Measurements from ENCODE around the gene KRTDAP. TPM values are rescaled to one million over a fixed set of nuclear protein-coding genes. Genes with fewer than 3 reads are reported as not detected.

Gene KRTDAP
- total RNA-seq, 1 experiment from 2014 or later, result not detected

- no peak overlapping the region for H3K9ac ChIP-seq (ENCODE audit: low read length)
- H3K4me1 ChIP-seq (ENCODE audit: low read length), result no peaks in the 10 kb centered on the region
- H3K36me3 ChIP-seq (ENCODE audit: insufficient read depth, low read length), result no peaks in the 10 kb centered on the region
- no peaks in the 10 kb centered on the region for H3K79me2 ChIP-seq (ENCODE audit: low read length)
- H3K4me2 ChIP-seq (ENCODE audit: low read depth, low read length, poor library complexity, severe bottlenecking), result no peak overlapping the region
- no peaks in the 10 kb centered on the region for H3K27me3 ChIP-seq (ENCODE audit: low read length)
- H3K9me3 ChIP-seq (ENCODE audit: low read length), result no peaks in the 10 kb centered on the region
- no peak overlapping the region for H2AFZ ChIP-seq (ENCODE audit: low read length)
- no peak overlapping the region for H3K27ac ChIP-seq (ENCODE audit: low read length)
- no peaks in the 10 kb centered on the region for H4K20me1 ChIP-seq (ENCODE audit: insufficient read depth, low read depth, low read length)
- no peak overlapping the region for H3K4me3 ChIP-seq (ENCODE audit: low read length)
- no peak for DNase-seq
- no peaks in the 10 kb centered on the region for H3K9me2 ChIP-seq (replicated peaks; ENCODE audit: insufficient read depth, low read length)
Measured at GRCh38 chr19:35449359-35450043, 40.8 kb downstream of the KRTDAP start.

- Histone ChIP-seq H3K9ac (ENCODE audit: low read length) (no peak within 1 kb of the TSS), H3K4me3 (ENCODE audit: low read length) (no peak within 1 kb of the TSS), H3K79me2 (ENCODE audit: low read length) (no peaks in the 10 kb centered on the region), H3K36me3 (ENCODE audit: insufficient read depth, low read length) (no peaks in the 10 kb centered on the region), H3K9me3 (ENCODE audit: low read length) (no peaks in the 10 kb centered on the region), H3K27ac (ENCODE audit: low read length) (no peak within 1 kb of the TSS), H3K4me2 (ENCODE audit: low read depth, low read length, poor library complexity, severe bottlenecking) (no peak within 1 kb of the TSS), H2AFZ (ENCODE audit: low read length) (no peak within 1 kb of the TSS), H3K9me2 (replicated peaks; ENCODE audit: insufficient read depth, low read length) (no peaks in the 10 kb centered on the region), H4K20me1 (ENCODE audit: insufficient read depth, low read depth, low read length) (no peaks in the 10 kb centered on the region), H3K27me3 (ENCODE audit: low read length) (no peaks in the 10 kb centered on the region), H3K4me1 (ENCODE audit: low read length) (peaks cover 2% of the 10 kb centered on the region)
- DNase-seq, result no peak
Measured at GRCh38 chr19:35447606-35448469, 42.4 kb downstream of the KRTDAP start, which contains the start of gene FFAR2. FFAR2 (plus strand) TSS chr19:35448257; CDS start chr19:35449715, 1,458 bp downstream.

- no peaks in the 10 kb centered on the region for H3K9me3 ChIP-seq (ENCODE audit: low read length)
- no peaks in the 10 kb centered on the region for H3K36me3 ChIP-seq (ENCODE audit: insufficient read depth, low read length)
- no peak overlapping the region for H3K27ac ChIP-seq (ENCODE audit: low read length)
- H3K4me3 ChIP-seq (ENCODE audit: low read length), result no peak overlapping the region
- H3K9me2 ChIP-seq (replicated peaks; ENCODE audit: insufficient read depth, low read length), result no peaks in the 10 kb centered on the region
- H3K4me2 ChIP-seq (ENCODE audit: low read depth, low read length, poor library complexity, severe bottlenecking), result no peak overlapping the region
- H4K20me1 ChIP-seq (ENCODE audit: insufficient read depth, low read depth, low read length), result no peaks in the 10 kb centered on the region
- no peaks in the 10 kb centered on the region; the same call in 1 of the 2 replicates for H3K27me3 ChIP-seq (ENCODE audit: low read length)
- no peak for DNase-seq
- H3K4me1 ChIP-seq (ENCODE audit: low read length), result peaks cover 18% of the 10 kb centered on the region
- H3K79me2 ChIP-seq (ENCODE audit: low read length), result no peaks in the 10 kb centered on the region
- no peak overlapping the region for H3K9ac ChIP-seq (ENCODE audit: low read length)
- no peak overlapping the region for H2AFZ ChIP-seq (ENCODE audit: low read length)
Measured at GRCh38 chr19:35445826-35446593, 44.3 kb downstream of the KRTDAP start.

- H3K9me2 ChIP-seq (replicated peaks; ENCODE audit: insufficient read depth, low read length), result no peaks in the 10 kb centered on the region
- DNase-seq, result no peak
- no peak overlapping the region for H3K9ac ChIP-seq (ENCODE audit: low read length)
- no peaks in the 10 kb centered on the region for H4K20me1 ChIP-seq (ENCODE audit: insufficient read depth, low read depth, low read length)
- no peak overlapping the region for H3K4me2 ChIP-seq (ENCODE audit: low read depth, low read length, poor library complexity, severe bottlenecking)
- H3K27me3 ChIP-seq (ENCODE audit: low read length), result no peaks in the 10 kb centered on the region; the same call in 1 of the 2 replicates
- no peak overlapping the region for H3K4me3 ChIP-seq (ENCODE audit: low read length)
- no peaks in the 10 kb centered on the region for H3K9me3 ChIP-seq (ENCODE audit: low read length)
- no peaks in the 10 kb centered on the region for H3K79me2 ChIP-seq (ENCODE audit: low read length)
- no peaks in the 10 kb centered on the region for H3K36me3 ChIP-seq (ENCODE audit: insufficient read depth, low read length)
- no peak overlapping the region for H3K27ac ChIP-seq (ENCODE audit: low read length)
- no peak overlapping the region for H2AFZ ChIP-seq (ENCODE audit: low read length)
- H3K4me1 ChIP-seq (ENCODE audit: low read length), result peaks cover 24% of the 10 kb centered on the region
Measured at GRCh38 chr19:35444735-35445134, 45.5 kb downstream of the KRTDAP start.

GRCh38 chr19:35442091-35442490 is 48.2 kb downstream of the KRTDAP start:
- Histone ChIP-seq H3K9me2 (replicated peaks; ENCODE audit: insufficient read depth, low read length) (no peaks in the 10 kb centered on the region), H3K9ac (ENCODE audit: low read length) (no peak overlapping the region), H3K36me3 (ENCODE audit: insufficient read depth, low read length) (no peaks in the 10 kb centered on the region), H4K20me1 (ENCODE audit: insufficient read depth, low read depth, low read length) (no peaks in the 10 kb centered on the region), H3K4me3 (ENCODE audit: low read length) (no peak overlapping the region), H3K4me2 (ENCODE audit: low read depth, low read length, poor library complexity, severe bottlenecking) (peak overlapping the region; percentile 56), H2AFZ (ENCODE audit: low read length) (no peak overlapping the region), H3K4me1 (ENCODE audit: low read length) (peaks cover 40% of the 10 kb centered on the region), H3K27me3 (ENCODE audit: low read length) (no peaks in the 10 kb centered on the region; the same call in 1 of the 2 replicates), H3K79me2 (ENCODE audit: low read length) (no peaks in the 10 kb centered on the region), H3K9me3 (ENCODE audit: low read length) (no peaks in the 10 kb centered on the region), H3K27ac (ENCODE audit: low read length) (no peak overlapping the region)
- peak; percentile 71 for DNase-seq

- H3K79me2 ChIP-seq (ENCODE audit: low read length), result no peaks in the 10 kb centered on the region
Measured at GRCh38 chr19:35439921-35440320, 50.3 kb downstream of the KRTDAP start.

GRCh38 chr19:35438527-35438926 is 51.7 kb downstream of the KRTDAP start:
- Histone ChIP-seq H3K9ac (ENCODE audit: low read length) (no peak overlapping the region), H3K27me3 (ENCODE audit: low read length) (no peaks in the 10 kb centered on the region; the same call in 1 of the 2 replicates), H4K20me1 (ENCODE audit: insufficient read depth, low read depth, low read length) (no peaks in the 10 kb centered on the region), H3K36me3 (ENCODE audit: insufficient read depth, low read length) (no peaks in the 10 kb centered on the region), H3K9me2 (replicated peaks; ENCODE audit: insufficient read depth, low read length) (no peaks in the 10 kb centered on the region), H3K27ac (ENCODE audit: low read length) (no peak overlapping the region), H3K4me1 (ENCODE audit: low read length) (peaks cover 50% of the 10 kb centered on the region), H2AFZ (ENCODE audit: low read length) (no peak overlapping the region), H3K4me3 (ENCODE audit: low read length) (no peak overlapping the region), H3K4me2 (ENCODE audit: low read depth, low read length, poor library complexity, severe bottlenecking) (no peak overlapping the region), H3K79me2 (ENCODE audit: low read length) (no peaks in the 10 kb centered on the region), H3K9me3 (ENCODE audit: low read length) (no peaks in the 10 kb centered on the region)
- no peak for DNase-seq

More at GRCh38 chr19:35439921-35440320, 50.3 kb downstream of the KRTDAP start:
- Histone ChIP-seq H3K27me3 (ENCODE audit: low read length) (no peaks in the 10 kb centered on the region; the same call in 1 of the 2 replicates), H3K4me2 (ENCODE audit: low read depth, low read length, poor library complexity, severe bottlenecking) (peak overlapping the region; percentile 58), H3K9me3 (ENCODE audit: low read length) (no peaks in the 10 kb centered on the region), H3K4me3 (ENCODE audit: low read length) (no peak overlapping the region), H3K9ac (ENCODE audit: low read length) (no peak overlapping the region), H3K9me2 (replicated peaks; ENCODE audit: insufficient read depth, low read length) (no peaks in the 10 kb centered on the region), H3K36me3 (ENCODE audit: insufficient read depth, low read length) (no peaks in the 10 kb centered on the region), H3K4me1 (ENCODE audit: low read length) (peaks cover 50% of the 10 kb centered on the region), H3K27ac (ENCODE audit: low read length) (no peak overlapping the region), H2AFZ (ENCODE audit: low read length) (no peak overlapping the region; the same call in 1 of the 2 replicates), H4K20me1 (ENCODE audit: insufficient read depth, low read depth, low read length) (no peaks in the 10 kb centered on the region)
- DNase-seq, result peak; percentile 65
